Astrocyte of the spinal cord (primary cell): ENCODE data around the gene CAMTA1.
"Not testable (repeated sequence)": the region's sequence is repeated elsewhere in the genome, so short reads cannot be mapped to it uniquely, and the experiment has no call there.

Experiments used
- DNase-seq: peaks from one replicate; pipeline ENCODE4 v3.0.0; 2011; ENCODE audit warnings: low read depth, low spot score
- H3K4me3 ChIP-seq: 2 replicates; pipeline ENCODE4 v1.5.1; 2011; ENCODE audit warnings: low read depth, mild to moderate bottlenecking, low read length, moderate library complexity
- in situ Hi-C: cut with HindIII; loops from 2 replicates; pipeline ENCODE4 v1.10.0; 2017; ENCODE audit warnings: low sequenced_read_pairs
- TF ChIP-seq, protein P1 (sequence below): IDR thresholded peaks from 2 replicates; pipeline ENCODE4 v1.5.1; 2012; ENCODE audit warnings: low read depth, mild to moderate bottlenecking, low read length, inconsistent platforms

The CAMTA1 gene

DNA sequence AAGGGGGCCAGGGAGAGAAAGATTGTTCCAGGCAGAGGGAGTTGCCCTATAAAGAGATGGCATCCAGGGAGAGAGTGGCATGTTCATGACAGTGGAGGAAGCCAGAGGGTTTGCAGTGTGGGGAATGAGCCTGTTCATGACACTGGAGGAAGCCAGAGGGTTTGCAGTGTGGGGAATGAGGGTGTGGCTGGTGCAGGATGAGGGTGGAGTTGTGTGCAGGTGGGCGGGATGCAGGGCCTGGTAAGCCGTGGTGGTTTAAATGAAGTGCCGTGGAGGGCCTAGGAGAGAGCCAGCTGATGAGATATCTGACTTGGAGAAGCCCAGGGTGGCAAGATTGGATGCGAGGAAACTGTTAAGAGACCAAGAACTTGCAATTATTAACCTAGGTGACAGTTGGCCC lies 131.8 kb downstream of the CAMTA1 start:
- no peak for DNase-seq
- in situ Hi-C loops, result no loop called here
- TF ChIP-seq, protein P1, sequence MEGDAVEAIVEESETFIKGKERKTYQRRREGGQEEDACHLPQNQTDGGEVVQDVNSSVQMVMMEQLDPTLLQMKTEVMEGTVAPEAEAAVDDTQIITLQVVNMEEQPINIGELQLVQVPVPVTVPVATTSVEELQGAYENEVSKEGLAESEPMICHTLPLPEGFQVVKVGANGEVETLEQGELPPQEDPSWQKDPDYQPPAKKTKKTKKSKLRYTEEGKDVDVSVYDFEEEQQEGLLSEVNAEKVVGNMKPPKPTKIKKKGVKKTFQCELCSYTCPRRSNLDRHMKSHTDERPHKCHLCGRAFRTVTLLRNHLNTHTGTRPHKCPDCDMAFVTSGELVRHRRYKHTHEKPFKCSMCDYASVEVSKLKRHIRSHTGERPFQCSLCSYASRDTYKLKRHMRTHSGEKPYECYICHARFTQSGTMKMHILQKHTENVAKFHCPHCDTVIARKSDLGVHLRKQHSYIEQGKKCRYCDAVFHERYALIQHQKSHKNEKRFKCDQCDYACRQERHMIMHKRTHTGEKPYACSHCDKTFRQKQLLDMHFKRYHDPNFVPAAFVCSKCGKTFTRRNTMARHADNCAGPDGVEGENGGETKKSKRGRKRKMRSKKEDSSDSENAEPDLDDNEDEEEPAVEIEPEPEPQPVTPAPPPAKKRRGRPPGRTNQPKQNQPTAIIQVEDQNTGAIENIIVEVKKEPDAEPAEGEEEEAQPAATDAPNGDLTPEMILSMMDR, result no peak
- H3K4me3 ChIP-seq, result no peak overlapping the region

- no peak overlapping the region for H3K4me3 ChIP-seq
- DNase-seq, result no peak
- in situ Hi-C loops, result no loop called here
- TF ChIP-seq, protein P1, result no peak
Measured at GRCh38 chr1:6918186-6918924, 133.1 kb downstream of the CAMTA1 start.

GRCh38 chr1:6918925-6919511 lies 133.8 kb downstream of the CAMTA1 start:
- TF ChIP-seq, protein P1, result no peak
- no peak for DNase-seq
- no peak overlapping the region for H3K4me3 ChIP-seq
- in situ Hi-C loops, result no loop called here

DNA sequence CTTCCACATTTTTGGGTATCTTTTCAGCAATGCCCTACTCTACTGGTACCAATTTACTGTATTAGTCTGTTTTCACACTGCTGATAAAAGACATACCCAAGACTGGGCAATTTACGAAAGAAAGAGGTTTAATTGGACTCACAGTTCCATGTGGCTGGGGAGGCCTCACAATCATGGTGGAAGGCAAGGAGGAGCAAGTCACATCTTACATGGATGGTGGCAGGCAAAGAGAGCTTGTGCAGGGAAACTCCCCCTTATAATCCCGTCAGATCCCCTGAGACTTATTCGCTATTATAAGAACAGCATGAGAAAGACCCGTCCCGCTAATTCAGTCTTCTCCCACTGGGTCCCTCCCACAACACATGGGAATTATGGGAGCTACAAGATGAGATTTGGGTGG lies 136.3 kb downstream of the CAMTA1 start:
- in situ Hi-C loops, H3K4me3 ChIP-seq: not testable (repeated sequence)

GRCh38 chr1:6922096-6922931 lies 137.1 kb downstream of the CAMTA1 start:
- TF ChIP-seq, protein P1, result no peak
- H3K4me3 ChIP-seq, result no peak overlapping the region
- in situ Hi-C loops, result no loop called here
- DNase-seq, result peak; percentile 83

More for the DNA sequence above, 136.3 kb downstream of the CAMTA1 start:
- DNase-seq, result not testable (repeated sequence)

- no peak overlapping the region for H3K4me3 ChIP-seq
- in situ Hi-C loops, result no loop called here
- TF ChIP-seq, protein P1, result no peak
- DNase-seq, result no peak
Measured at GRCh38 chr1:6923012-6923411, 137.8 kb downstream of the CAMTA1 start.
